ENCODE measurements around the gene SLC15A4. TPM values are rescaled to one million over a fixed set of nuclear protein-coding genes. Genes with fewer than 3 reads are reported as not detected.
"Not testable (repeated sequence)": the region's sequence is repeated elsewhere in the genome, so short reads cannot be mapped to it uniquely, and the experiment has no call there.

The SLC15A4 gene
- total RNA-seq, 2 donors from 2014 or later, result 33.5 to 51.5 TPM

- H3K36me3 ChIP-seq, result no peaks in the 10 kb centered on the region
- intact Hi-C loops (cut with DNase I), result no loop called here
- no peak overlapping the region for H3K27ac ChIP-seq
- H3K4me1 ChIP-seq (replicated peaks), result no peaks in the 10 kb centered on the region
- TF ChIP-seq, protein P1, sequence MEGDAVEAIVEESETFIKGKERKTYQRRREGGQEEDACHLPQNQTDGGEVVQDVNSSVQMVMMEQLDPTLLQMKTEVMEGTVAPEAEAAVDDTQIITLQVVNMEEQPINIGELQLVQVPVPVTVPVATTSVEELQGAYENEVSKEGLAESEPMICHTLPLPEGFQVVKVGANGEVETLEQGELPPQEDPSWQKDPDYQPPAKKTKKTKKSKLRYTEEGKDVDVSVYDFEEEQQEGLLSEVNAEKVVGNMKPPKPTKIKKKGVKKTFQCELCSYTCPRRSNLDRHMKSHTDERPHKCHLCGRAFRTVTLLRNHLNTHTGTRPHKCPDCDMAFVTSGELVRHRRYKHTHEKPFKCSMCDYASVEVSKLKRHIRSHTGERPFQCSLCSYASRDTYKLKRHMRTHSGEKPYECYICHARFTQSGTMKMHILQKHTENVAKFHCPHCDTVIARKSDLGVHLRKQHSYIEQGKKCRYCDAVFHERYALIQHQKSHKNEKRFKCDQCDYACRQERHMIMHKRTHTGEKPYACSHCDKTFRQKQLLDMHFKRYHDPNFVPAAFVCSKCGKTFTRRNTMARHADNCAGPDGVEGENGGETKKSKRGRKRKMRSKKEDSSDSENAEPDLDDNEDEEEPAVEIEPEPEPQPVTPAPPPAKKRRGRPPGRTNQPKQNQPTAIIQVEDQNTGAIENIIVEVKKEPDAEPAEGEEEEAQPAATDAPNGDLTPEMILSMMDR (IDR thresholded peaks at IDR 0.05), result no peak
- TF ChIP-seq POLR2A (IDR thresholded peaks at IDR 0.05) (no peak), POLR2AphosphoS5 (IDR thresholded peaks at IDR 0.05) (no peak)
- H3K27me3 ChIP-seq (replicated peaks; ENCODE audit: insufficient read depth), result no peaks in the 10 kb centered on the region
- no peak overlapping the region for H3K4me3 ChIP-seq
- no peak for DNase-seq (ENCODE audit: low spot score)
- WGBS, result 63% methylated on average over 11 of the region's 11 CpGs
- H3K9me3 ChIP-seq, result no peaks in the 10 kb centered on the region
Observed at GRCh38 chr12:128844031-128844635, 20.4 kb upstream of the SLC15A4 start.

DNA sequence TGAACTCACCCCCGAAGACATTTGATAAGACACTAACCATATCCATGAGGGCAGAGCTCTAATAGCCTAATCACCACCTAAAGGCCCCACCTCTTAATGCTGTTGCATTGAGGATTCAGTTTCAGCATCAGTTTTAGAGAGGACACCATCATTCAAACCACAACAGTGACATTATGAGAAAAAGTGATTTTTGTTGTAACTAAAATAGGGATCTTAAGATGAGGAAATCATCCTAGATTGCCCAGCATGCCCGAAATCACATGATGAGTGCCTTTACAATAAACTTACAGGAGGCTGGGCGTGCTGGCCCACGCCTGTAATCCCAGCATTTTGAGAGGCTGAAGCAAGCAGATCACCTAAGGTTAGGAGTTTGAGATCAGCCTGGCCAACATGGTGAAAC is 19.8 kb upstream of the SLC15A4 start:
- Histone ChIP-seq H3K36me3 (no peaks in the 10 kb centered on the region), H3K4me3 (no peak overlapping the region), H3K9me3 (no peaks in the 10 kb centered on the region), H3K27ac (no peak overlapping the region), H3K4me1 (replicated peaks) (no peaks in the 10 kb centered on the region), H3K27me3 (replicated peaks; ENCODE audit: insufficient read depth) (no peaks in the 10 kb centered on the region)
- DNase-seq (ENCODE audit: low spot score), result no peak
- intact Hi-C loops (cut with DNase I), result no loop called here
- TF ChIP-seq POLR2AphosphoS5 (IDR thresholded peaks at IDR 0.05) (no peak), POLR2A (IDR thresholded peaks at IDR 0.05) (no peak)
- TF ChIP-seq, protein P1 (IDR thresholded peaks at IDR 0.05), result no peak
- WGBS, result 89% methylated on average over 4 of the region's 4 CpGs

- TF ChIP-seq, protein P1 (IDR thresholded peaks at IDR 0.05), result no peak
- no peak for TF ChIP-seq POLR2AphosphoS5 (IDR thresholded peaks at IDR 0.05)
- H3K4me1 ChIP-seq (replicated peaks), result no peaks in the 10 kb centered on the region
- no peak overlapping the region for H3K27ac ChIP-seq
- 93% methylated on average over 11 of the region's 11 CpGs for WGBS
- H3K27me3 ChIP-seq (replicated peaks; ENCODE audit: insufficient read depth), result no peaks in the 10 kb centered on the region
- intact Hi-C loops (cut with DNase I), result no loop called here
- no peaks in the 10 kb centered on the region for H3K36me3 ChIP-seq
- no peak for DNase-seq (ENCODE audit: low spot score)
- H3K4me3 ChIP-seq, result no peak overlapping the region
- no peaks in the 10 kb centered on the region for H3K9me3 ChIP-seq
Observed at GRCh38 chr12:128842579-128842978, 18.8 kb upstream of the SLC15A4 start.

DNA sequence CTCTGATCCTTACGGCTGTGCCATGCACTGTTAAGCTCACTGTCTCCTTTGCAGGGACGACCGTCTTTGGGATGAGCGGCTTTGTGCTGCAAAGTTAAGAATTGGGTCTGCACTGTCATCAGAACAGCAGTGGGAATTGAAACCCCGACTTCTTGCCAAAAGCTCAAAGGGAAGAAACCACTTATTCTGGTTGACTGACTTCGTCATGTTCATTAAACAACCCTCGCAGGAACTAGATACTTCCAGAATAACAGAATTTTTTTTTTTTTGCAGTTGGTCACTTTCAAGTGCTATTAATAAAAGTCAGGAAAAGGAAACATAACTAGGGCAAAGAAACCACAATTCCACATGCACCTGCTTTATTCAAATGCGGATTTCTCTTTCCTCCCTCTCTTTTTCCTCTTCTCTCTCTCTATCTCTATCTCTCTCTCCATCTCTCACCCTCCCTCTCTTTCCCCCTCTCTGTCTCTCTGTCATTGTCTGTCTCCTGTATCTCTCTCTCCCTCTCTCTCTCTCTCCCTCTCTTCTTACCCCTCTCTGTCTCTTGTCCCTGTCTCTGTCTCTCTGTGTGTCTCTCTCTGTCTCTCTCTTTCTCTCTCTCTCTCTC is 17.2 kb upstream of the SLC15A4 start:
- Histone ChIP-seq H3K9me3 (no peaks in the 10 kb centered on the region), H3K36me3 (no peaks in the 10 kb centered on the region), H3K4me3 (no peak overlapping the region), H3K27ac (no peak overlapping the region), H3K27me3 (replicated peaks; ENCODE audit: insufficient read depth) (no peaks in the 10 kb centered on the region), H3K4me1 (replicated peaks) (no peaks in the 10 kb centered on the region)
- WGBS, result 59% methylated on average over 8 of the region's 8 CpGs
- intact Hi-C loops (cut with DNase I), result no loop called here
- DNase-seq (ENCODE audit: low spot score), result no peak
- TF ChIP-seq, protein P1 (IDR thresholded peaks at IDR 0.05), result no peak
- TF ChIP-seq POLR2AphosphoS5 (IDR thresholded peaks at IDR 0.05) (no peak), POLR2A (IDR thresholded peaks at IDR 0.05) (no peak)

DNA sequence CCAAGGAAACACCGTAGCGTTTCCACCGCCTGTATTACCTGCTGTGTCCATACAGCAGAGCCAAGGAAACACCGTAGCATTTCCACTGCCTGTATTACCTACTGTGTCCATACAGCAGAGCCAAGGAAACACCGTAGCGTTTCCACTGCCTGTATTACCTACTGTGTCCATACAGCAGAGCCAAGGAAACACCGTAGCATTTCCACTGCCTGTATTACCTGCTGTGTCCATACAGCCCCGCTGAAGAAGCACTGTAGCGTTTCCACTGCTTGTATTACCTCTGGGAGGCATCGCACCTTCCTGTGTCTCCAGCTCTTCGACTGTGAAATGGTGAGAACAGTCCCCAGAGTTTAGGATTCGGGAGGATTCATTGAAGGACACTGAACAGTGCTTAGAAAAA is 16.1 kb upstream of the SLC15A4 start:
- H3K9me3 ChIP-seq; intact Hi-C loops (cut with DNase I); H3K4me1 ChIP-seq (replicated peaks); DNase-seq (ENCODE audit: low spot score); H3K27ac ChIP-seq; H3K27me3 ChIP-seq (replicated peaks; ENCODE audit: insufficient read depth); H3K4me3 ChIP-seq; H3K36me3 ChIP-seq: not testable (repeated sequence)
- WGBS, result 75% methylated on average over 12 of the region's 12 CpGs

Measured in prostate gland (tissue), 2 donors.